Activated naive CD8-positive, alpha-beta T cell treated with anti-CD3 and anti-CD28 coated beads, Interleukin-2, amount 50 U/mL, for 16 hours (primary cell): ENCODE results near the gene ZNF785.
"Not testable (repeated sequence)": the region's sequence is repeated elsewhere in the genome, so short reads cannot be mapped to it uniquely, and the experiment has no call there.

Experiments
- DNase-seq: peaks from one replicate; pipeline ENCODE4 v3.0.0-alpha.2; 2020; ENCODE audit warnings: low read depth, low spot score

ZNF785 gene

DNA sequence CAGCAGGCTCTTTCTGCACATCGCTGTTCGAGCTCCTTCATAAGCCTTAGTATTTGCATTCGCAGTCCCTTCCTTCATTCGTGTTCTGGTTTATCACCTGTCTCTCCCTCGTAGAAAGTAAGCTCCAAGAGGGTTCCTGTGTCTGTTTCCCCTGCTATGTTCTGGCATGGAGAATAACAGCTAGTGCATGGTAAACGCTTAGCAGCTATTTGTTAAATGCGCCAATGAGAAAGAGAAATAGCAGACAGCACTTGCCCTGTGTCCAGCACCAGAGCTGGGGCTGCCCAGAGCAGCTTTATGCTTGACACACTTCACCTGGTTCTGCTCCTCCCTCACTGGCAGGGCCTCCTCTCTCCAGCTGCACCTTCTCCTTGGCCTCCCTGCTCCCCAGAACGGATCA, 19.5 kb downstream of the ZNF785 start:
- DNase-seq = no peak

DNA sequence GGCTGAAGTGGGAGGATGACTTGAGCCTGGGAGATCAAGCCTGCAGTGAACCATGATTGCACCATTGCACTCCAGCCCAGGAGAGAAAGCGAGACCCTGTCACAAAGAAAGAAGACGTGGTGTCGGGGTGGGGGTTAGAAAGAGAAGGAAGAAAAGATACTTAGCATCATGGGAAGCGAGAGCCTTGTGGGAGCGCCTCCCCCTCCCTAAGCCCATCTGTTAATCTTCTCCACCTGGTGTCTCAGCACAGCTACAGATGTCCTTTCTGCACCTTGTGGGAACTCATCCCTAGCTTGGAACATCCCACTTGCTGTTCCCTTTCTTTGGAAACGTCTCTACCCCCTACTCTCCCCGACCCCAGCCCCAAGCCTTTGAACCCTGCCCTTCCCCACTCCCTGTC, 20.0 kb downstream of the ZNF785 start:
- DNase-seq = no peak

DNA sequence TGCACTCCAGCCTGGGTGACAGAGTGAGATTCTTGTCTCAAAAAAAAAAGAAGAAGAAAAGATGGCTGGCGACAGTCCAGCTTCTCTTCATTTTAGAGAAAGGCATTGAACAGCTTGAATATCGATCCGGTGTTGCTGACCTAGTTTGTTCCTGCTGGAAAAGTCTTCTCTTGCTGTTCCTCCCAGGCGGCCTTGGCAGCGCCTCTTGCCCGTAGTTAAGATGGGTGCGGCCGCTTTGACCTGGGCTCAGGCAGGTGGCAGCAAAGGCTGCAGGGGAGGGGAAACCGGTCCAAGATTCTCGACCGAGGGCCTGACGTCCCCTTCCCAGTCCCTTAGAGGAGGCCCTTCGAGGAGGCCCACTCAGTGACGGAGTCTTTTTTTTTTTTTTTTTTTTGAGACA, 23.5 kb downstream of the ZNF785 start:
- DNase-seq = no peak

DNA sequence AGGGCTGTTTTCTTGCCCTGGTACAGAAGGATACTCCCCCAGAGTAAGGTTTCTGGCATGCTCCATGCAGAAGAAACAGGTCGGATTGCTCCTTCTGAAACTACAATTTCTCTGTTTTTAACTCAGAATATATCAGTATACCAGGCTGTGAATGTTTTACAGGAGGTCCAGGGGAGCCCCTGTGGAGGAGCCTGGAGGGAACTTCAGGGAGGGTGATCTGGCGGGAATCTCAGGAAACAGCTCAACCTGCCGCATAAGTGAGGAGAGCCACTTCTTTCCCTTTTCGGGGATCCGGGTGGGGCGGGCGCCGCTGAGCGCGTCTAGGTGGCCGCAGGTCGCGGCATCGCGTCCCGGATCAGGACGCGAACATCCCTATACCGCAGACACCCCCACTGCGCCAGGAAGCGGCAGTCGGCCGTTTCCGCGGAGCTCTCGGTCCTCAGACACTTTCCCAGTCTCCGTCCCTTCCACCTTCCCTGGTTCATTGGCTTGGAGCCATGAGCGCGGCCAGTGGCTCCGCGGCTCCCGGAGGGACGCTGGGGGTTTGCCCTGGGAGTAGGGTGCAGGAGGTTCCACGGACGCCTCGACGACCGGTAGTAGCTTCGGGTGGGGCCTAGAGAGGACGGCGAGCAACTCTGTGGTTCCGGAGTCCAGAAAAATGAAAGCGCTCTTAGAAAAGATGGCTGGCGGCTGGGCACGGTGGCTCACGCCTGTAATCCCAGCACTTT, 24.2 kb downstream of the ZNF785 start:
- no peak for DNase-seq

DNA sequence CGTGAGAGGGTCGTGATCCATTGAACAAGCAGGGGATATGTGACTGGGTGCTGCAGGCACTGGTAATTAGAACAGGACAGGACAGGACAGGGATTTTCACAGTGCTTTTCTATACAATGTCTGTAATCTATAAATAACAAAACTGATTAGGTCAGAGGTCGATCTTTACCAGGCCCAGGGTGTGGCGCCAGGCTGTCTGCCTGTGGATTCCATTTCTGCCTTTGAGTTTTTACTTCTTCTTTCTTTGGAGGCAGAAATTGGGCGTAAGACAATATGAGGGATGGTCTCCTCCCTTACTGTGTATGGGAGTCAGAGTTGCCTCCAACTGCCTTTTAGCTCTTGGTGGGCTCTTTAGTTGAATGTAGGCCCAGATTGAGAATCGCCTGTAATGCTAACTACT, 25.8 kb downstream of the ZNF785 start:
- no peak for DNase-seq

DNA sequence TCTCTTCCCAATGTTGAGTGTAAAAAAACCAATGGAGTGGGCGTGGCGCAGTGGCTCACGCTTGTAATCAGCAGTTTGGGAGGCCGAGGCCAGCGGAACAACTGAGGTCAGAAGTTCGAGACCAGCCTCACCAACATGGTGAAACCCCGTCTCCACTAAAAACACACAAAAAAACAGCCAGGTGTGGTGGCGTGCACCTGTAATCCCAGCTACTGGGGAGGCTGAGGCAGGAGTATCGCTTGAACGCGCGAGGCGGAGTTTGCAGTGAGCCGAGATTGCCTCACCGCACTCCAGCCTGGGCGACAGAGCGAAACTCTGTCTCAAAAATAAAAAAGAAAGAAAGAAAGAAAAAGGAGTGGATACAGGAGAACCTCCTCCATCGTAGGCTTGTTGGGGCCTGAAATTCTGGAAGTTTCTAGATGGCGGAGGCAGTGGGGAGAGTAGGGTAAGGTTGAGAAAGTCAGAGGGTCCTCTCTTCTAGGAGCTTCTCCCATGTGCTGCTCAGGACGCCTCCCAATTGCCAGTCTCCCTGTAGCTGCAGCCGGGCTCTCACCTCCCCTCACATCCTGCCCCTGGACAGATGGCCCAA, 26.6 kb downstream of the ZNF785 start:
- DNase-seq = no peak

DNA sequence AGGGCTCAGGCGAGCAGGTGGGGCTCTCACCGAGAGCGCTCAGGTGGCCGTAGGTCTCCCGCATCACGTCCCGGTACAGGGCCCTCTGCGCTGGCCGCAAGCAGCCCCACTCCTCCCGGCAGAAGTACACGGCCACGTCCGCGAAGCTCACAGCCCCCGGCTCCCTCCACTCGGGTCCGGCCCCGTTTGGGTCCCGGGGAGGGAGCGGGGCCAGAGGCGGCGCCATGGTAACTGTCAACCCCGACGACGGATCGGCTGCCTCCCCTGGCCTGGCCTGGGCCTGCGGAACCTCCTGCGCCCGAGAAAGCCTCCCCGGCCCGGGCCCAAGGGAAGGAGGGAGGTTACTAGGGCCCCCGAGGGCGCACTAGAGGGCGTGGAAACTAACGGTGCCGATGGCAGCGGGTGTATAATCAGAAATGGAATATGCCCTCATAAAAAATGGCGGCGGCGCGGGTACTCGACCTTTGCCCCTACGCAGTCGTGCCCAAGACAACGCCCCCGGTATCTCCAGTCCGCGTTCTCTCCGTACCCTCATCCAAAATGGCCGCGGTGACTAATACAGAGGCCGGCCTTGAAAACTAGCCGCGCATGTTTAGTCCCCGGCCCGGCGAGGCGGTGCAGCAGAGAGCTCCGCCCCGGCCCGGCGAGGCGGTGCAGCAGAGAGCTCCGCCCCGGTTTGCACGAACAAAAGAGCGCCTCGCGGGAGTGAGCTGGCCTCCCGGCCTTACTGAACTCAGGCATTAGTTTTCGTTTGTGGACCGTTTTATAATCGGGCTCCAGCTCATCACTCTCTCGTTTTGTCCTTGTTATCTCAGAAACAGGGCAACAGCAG, 27.3 kb downstream of the ZNF785 start, which contains the start of gene ZNF764:
Gene ZNF764 (minus strand): TSS at position 418 of the 832 bp plus-strand sequence. CDS start 192 bp downstream, at position 226.
- peak; percentile 93 for DNase-seq

DNA sequence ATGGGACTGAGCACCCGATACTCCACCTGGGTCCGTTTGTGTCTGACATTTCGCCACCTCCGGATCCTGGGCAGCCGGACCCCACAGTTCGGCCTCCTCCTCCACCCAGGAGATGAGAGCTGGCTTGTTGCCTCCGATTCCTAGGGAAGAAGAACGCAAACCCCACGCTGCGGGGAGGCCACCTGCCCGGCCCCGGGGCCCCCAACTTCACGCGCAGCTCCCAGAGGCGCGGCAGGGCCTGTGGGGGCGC, 27.9 kb downstream of the ZNF785 start:
- DNase-seq = no peak

DNA sequence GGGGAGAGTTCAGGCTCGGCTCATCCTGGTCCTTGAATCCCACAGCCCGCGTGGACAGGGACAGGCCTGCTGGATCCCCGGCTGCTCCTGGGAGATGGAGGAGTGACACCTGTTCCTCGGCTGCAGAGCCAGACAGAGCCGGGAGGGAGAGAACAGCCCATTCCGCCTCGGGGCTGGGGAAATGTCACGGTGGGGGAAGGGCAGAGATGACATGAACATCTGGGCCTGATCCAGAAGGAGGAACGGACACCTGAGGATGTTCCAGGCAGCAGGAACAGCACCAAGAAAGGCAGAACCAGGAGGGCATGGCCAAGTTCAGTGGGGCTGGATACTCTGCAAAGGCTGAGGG, 29.4 kb downstream of the ZNF785 start:
- no peak for DNase-seq

DNA sequence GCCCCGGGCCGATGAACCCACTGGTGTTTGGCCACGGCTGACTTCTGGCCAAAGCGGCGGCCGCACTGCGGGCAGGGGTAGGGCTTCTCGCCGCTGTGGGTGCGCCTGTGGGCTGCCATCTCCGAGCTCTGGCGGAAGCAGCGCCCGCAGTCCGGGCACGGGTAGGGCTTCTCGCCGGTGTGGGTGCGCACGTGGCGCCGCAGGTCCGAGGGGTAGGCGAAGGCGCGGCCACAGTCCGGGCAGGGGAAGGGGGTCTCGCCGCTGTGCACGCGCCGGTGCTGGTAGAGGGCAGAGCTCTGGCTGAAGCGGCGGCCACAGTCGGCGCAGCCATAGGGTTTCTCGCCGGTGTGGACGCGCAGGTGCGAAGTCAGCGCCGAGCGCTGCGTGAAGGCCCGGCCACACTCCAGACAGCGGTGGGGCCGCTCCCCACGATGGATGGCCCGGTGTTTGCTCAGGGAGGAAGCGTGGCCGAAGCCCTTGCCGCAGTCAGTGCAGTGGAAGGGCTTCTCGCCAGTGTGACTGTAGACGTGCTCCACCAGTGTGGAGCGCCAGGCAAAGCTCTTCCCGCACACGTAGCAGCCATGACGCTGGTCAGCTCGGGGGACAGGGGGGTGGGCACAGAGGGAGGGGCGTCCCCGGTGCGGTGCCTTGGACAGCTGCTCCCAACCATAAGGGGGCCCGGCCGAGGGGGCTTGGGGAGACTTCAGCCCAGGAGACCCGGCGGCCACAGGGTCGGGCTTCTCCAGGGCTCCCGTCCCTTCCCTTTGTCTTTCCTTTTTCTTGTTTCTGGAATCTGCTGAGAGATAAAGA, 30.0 kb downstream of the ZNF785 start:
- DNase-seq = no peak

DNA sequence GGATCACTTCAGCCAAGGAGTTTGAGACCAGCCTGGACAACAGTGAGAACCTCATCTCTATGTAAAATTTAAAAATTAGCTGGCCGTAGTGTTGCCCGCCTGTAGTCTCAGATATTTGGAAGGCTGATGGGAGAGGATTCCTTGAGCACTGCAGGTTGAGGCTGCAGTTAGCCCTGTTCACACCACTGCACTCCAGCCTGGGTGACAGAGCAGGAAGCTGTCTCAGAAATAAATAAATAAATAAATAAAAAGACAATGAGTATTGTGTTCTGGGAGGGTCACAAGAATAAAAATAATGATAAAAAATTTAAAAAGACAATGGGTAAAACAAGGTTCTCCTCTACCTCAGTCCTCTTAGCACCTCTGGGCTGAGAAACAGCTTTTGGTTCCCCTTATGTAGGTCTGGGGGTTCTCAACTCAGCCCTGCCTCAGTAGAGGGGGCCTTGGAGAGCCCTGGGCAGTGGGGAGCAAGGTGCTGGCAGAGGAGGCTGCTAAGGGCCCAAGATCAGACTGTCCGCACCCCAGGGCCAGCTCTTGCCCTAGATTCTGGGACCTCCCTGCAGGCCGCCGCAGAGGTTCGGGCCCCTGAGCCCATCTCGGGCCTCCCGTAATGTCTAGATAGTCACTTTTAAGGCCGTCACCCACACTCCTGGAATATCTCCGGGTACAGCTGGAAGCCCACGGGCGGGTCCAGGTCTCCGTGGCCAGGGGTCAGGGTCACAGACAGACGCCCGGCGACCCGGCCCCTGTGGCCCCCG, 30.8 kb downstream of the ZNF785 start:
- no peak for DNase-seq

DNA sequence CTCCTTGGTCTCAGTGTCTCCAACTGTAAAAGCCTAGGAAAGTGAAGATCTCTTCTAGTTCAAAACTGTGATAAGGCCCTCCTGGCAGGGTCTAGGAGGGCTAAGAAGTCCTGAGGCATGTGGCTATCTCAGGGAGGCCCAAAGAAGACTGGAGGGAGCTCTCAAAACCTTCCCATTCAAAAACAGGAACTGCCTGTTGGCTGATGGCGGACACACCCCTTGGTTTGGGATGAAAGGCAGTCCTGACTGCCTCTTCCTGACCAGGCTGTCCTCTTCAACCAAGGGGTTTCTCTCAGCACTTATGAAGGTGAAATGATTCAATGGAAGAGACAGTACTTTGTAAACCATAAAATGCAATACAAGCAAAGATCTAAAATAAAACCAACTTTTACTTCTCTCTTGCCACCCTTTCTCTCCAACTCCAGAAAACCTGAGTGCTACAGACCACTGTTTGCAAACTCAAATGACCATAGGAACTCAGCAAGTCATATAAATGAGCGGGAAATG, 32.1 kb downstream of the ZNF785 start:
- DNase-seq = no peak

DNA sequence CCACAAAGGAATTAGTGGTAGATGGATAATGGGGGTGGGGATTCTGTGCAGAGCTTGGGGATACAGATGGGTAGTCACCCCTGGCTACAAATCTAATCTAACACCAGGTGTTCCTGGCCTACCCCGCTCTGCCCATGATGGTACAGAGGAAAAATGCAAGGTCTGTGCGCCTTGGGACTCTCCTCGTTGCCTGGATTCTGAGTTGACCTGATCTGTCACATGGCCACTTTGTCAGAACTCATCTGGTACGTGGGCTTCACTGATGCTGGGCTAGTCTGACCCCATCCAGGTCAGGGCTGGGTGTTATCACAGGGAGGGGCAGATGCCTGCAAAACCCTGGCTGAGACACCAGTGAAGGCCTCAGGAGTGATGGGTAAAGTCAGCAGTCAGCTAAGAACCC, 32.5 kb downstream of the ZNF785 start:
- DNase-seq = no peak

DNA sequence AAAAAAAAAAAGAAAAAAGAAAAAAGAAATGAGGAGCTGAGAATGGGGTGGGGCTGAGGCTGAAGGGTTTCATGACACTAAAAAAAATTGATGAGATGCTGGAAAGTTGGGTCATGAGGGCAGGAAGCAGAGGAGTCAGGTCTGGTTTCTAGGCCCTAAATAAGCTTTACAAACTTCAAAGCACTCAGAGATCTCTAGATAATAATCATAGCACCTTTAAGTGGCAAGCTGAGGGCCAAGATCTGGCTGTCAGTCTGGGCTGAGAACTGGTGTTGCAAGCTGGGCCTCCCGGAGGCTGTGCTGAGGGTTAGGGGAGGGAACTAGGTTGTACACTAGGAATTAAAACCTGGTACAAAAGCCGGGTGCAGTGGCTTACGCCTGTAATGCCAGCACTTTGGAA, 33.7 kb downstream of the ZNF785 start:
- DNase-seq = no peak

DNA sequence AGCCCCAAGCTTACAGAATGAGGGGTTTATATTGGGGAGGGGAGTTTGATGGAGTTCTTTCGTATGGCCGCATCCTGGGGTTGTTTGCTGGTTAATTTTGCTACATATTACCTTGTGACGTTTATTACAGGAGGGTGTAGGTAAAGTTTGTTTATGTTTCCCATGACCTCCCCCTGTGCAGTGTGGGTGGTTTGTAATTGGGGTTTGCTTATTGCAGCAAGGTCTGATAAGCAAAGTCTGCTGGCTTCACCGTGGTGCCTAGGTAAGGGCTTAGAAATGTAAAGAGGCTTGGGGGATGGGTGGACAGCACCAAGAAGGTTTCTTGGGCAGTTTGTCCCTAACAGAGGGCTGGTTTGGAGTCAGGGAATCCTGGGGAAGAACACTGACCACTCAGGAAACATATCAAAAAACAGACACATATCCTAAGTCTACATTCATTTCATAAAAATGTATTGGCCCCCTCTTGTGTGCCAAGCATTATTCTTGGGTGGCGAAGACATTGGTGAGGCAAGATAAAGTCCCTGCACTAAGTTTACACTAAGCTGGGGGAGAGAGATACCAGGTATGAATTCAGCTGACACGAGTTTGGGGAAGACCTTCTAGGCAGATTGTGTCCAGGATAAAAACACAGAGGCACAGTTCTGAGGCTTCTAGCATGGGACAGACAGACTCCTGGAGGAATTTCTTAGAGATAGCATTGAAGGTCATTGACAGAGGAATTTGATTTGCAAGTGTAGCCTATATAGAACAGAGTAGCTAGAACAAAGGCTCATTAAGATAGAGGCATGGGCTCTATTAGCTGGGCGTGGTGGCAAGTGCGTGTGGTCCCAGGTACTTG, 36.9 kb downstream of the ZNF785 start:
- no peak for DNase-seq

DNA sequence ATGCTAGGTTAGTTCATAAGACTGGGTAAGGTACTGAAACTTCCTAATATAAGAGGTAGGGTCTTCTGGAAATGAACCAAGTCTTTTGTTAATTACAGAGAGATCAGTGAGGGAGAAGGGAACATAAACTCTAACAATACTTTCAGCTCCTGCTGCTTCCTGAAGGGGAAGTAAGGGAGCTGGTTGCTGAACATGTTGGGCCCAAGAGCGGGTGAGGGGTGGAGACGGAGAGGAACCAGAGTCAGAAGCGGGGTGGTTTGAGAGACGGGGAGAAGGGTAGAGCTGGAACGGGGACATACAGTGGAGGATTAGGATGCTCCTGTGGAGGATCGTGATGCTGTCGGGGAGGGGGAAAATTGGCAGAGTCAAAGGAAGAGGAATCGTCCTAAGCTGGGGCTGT, 39.4 kb downstream of the ZNF785 start:
- DNase-seq = no peak

DNA sequence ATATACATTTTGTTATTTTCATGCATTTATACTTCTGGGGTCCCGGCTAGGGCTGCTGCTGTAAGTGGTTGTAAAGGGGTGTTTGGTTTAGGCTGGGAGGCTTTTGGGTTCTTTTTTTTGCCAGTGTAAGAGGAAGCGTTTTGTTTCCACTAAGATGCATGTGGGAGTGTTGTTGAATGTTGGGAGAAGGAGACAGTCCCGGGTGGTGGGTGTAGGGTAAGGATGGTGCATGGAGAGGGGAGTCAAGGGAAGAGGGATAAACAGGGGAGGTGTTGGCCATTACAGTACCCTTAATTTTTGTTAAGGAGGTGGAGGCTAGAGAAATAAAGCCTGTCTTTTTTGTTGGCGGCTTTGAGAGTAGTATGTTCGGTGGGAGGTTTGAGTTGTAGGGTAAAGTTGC, 42.4 kb downstream of the ZNF785 start:
- DNase-seq = no peak

DNA sequence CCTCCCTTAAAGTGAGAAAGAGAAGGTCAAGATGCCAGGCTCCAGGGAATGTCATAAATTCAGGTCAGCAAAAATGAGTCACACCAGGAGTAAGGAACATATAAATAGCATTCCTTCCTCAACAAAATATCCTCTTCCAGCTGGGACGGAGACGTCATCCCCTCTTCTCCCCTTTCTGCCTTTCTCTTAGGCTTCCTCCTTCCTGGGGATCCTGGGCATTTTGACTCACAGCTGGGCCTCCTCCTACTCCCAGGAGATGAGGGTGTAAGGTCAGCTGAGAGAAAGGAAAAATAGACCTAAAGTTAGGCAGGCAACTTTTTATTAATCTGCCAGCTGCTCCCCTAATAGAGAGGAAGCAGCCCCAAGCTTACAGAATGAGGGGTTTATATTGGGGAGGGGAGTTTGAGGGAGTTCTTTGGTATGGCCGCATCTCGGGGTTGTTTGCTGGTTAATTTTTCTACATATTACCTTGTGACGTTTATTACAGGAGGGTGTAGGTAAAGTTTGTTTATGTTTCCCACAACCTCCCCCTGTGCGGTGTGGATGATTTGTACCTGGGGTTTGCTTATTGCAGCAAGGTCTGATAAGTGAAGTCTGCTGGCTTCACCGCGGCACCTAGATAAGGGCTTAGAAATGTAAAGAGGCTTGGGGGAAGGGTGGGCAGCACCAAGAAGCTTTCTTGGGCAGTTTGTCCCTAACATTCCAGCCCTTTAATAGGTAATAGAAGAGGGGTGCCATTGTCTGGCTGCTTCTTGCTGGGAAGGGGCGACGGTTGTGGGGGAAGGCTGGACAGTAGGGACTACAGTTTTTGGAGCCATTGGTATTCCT, 43.8 kb downstream of the ZNF785 start:
- no peak for DNase-seq

DNA sequence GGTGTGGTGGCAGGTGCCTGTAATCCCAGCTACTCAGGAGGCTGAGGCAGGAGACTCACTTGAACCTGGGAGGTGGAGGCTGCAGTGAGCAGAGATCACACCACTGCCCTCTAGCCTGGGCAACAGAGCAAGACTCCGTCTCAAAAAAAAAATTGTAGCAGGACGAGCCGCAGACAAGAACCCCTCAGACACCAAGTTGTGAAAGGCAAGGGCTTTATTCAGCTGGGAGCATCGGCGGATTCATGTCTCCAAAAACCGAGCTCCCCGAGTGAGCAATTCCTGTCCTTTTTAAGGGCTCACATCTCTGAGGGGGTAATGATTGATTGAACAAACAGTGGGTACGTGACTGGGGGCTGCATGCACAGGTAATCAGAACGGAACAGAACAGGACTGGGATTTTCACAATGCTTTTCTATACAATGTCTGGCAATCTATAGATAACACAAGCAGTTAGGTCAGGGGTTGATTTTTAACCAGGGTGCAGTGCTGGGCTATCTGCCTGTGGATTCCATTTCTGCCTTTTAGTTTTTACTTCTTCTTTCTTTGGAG, 44.5 kb downstream of the ZNF785 start:
- not testable (repeated sequence) for DNase-seq
